ENCODE results near the gene SGK2. TPM values are rescaled to one million over a fixed set of nuclear protein-coding genes. Genes with fewer than 3 reads are reported as not detected.
A peak's percentile ranks its signal among the peaks of the same experiment; 100 is the strongest.

Gene SGK2
- total and polyA plus RNA-seq, 2 donors: 0.09 to 1.2 TPM

DNA sequence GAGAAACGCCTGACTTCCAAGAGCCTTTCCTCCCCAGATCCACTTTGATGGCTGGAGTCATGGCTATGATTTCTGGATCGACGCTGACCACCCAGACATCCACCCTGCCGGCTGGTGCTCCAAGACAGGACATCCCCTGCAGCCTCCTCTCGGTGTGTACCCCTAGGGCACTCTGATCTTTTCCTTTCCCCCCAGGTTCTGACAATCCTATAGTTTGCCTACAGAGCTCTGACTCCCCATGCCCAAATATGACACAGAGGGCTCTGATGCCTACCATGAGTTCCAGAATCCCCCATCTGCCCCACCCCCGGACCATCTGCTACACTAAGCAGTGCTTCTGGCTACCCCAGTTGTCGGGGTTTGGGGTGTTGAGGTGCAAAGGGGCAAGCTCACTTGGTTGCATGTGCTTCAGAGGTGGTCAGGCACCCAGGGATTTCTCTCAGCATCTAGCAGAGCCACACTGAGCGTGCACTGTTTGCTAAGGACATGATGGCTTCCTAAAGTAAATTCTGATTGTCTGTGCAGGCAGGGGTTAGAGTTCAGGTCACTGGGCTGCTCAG lies 24.0 kb upstream of the SGK2 start:
- H3K27me3 ChIP-seq (ENCODE audit: control insufficient read depth in 2 of 2, insufficient read depth in 1 of 2, low read length in 1 of 2): no peaks in the 10 kb centered on the region
- H3K4me1 ChIP-seq (ENCODE audit: control insufficient read depth in 2 of 2, insufficient read depth in 2 of 2, low read length in 2 of 2): no peaks in the 10 kb centered on the region
- DNase-seq (ENCODE audit: low read depth in 6 of 9, low spot score in 9 of 9): no peak
- no peak overlapping the region for H3K4me3 ChIP-seq (ENCODE audit: low read length in 2 of 2)
- H3K27ac ChIP-seq (ENCODE audit: low read depth in 1 of 2, low read length in 1 of 2): no peak overlapping the region
- no peaks in the 10 kb centered on the region for H3K9me3 ChIP-seq (ENCODE audit: control insufficient read depth in 2 of 2, insufficient read depth in 1 of 2, low read length in 1 of 2)
- H3K36me3 ChIP-seq (ENCODE audit: control insufficient read depth in 2 of 2, insufficient read depth in 2 of 2, low read length in 1 of 2): peaks cover 0 to 3% of the 10 kb centered on the region in 2 donors
- WGBS: 95% methylated on average over 8 of the region's 8 CpGs

DNA sequence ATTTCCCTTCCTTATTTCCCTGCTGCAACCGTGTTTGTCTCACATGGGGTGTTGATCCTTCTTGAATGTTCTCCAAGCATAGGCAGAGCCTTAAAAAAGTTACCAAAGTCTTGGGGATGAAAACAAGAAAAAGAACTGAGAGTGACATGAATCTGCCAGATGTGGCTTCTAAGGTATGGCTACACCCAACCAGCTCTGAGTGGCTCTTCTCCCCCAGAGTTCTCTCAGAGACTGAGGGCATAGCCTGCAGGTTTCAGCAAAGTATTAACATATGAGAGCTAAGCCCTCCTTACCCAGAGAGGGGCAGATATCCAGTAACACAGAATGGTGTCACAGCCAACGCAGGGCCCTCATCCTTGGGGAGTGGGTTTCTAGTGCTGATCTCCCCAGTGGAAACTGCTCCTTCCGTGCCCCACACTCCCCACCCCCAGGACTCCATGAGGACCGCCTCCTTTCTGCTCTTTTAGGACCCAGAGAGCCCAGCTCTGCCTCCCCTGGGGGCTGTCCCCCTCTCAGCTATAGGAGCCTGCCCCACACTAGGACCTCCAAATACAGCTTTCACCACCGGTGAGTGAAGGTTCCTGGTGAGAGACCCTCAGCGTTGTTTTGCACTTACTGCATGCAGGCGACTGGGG lies 23.3 kb upstream of the SGK2 start:
- no peak for DNase-seq (ENCODE audit: low read depth in 6 of 9, low spot score in 9 of 9)
- H3K27me3 ChIP-seq (ENCODE audit: control insufficient read depth in 2 of 2, insufficient read depth in 1 of 2, low read length in 1 of 2): no peaks in the 10 kb centered on the region
- H3K27ac ChIP-seq (ENCODE audit: low read depth in 1 of 2, low read length in 1 of 2): no peak overlapping the region
- H3K4me1 ChIP-seq (ENCODE audit: control insufficient read depth in 2 of 2, insufficient read depth in 2 of 2, low read length in 2 of 2): no peaks in the 10 kb centered on the region
- 94% methylated on average over 7 of the region's 7 CpGs for WGBS
- H3K9me3 ChIP-seq (ENCODE audit: control insufficient read depth in 2 of 2, insufficient read depth in 1 of 2, low read length in 1 of 2): no peaks in the 10 kb centered on the region
- no peaks in the 10 kb centered on the region for H3K36me3 ChIP-seq (ENCODE audit: control insufficient read depth in 2 of 2, insufficient read depth in 2 of 2, low read length in 1 of 2)
- no peak overlapping the region for H3K4me3 ChIP-seq (ENCODE audit: low read length in 2 of 2)

DNA sequence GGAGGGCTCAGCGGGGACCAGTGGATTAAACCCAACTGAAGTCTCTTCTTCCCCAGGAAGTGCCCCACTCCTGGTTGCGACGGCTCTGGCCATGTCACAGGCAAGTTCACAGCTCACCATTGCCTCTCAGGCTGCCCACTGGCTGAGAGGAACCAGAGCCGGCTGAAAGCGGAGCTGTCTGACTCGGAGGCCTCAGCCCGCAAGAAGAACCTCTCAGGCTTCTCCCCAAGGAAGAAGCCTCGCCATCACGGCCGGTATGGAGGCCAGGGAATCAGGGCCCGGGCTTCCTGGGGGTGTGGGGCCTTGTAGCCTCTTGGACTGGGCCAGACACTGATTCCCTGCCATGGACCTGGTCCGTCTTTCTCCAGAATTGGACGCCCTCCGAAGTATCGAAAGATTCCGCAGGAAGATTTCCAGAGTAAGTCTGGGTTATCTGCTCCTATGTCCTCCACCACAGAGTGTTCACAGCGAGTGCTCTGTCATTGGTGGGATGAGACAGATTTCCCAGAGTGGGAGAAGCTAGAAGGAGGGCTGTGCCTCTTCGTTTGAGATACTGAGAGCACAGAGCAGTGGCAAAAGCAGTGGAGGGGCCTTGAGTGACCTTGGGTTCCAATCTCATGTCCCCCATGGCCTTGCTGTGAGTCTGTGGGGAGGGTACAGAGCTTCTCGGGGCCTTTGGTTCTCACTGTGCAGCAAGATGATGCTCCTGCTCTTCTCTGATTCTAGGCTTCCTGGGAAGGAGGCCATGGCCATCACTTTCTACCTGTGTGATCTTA lies 22.6 kb upstream of the SGK2 start:
- Histone ChIP-seq H3K4me1 (ENCODE audit: control insufficient read depth in 2 of 2, insufficient read depth in 2 of 2, low read length in 2 of 2) (no peaks in the 10 kb centered on the region), H3K4me3 (ENCODE audit: low read length in 2 of 2) (no peak overlapping the region), H3K9me3 (ENCODE audit: control insufficient read depth in 2 of 2, insufficient read depth in 1 of 2, low read length in 1 of 2) (no peaks in the 10 kb centered on the region), H3K27ac (ENCODE audit: low read depth in 1 of 2, low read length in 1 of 2) (no peak overlapping the region), H3K27me3 (ENCODE audit: control insufficient read depth in 2 of 2, insufficient read depth in 1 of 2, low read length in 1 of 2) (no peaks in the 10 kb centered on the region), H3K36me3 (ENCODE audit: control insufficient read depth in 2 of 2, insufficient read depth in 2 of 2, low read length in 1 of 2) (no peaks in the 10 kb centered on the region)
- 95% methylated on average over 19 of the region's 19 CpGs for WGBS
- DNase-seq (ENCODE audit: low read depth in 6 of 9, low spot score in 9 of 9): no peak

DNA sequence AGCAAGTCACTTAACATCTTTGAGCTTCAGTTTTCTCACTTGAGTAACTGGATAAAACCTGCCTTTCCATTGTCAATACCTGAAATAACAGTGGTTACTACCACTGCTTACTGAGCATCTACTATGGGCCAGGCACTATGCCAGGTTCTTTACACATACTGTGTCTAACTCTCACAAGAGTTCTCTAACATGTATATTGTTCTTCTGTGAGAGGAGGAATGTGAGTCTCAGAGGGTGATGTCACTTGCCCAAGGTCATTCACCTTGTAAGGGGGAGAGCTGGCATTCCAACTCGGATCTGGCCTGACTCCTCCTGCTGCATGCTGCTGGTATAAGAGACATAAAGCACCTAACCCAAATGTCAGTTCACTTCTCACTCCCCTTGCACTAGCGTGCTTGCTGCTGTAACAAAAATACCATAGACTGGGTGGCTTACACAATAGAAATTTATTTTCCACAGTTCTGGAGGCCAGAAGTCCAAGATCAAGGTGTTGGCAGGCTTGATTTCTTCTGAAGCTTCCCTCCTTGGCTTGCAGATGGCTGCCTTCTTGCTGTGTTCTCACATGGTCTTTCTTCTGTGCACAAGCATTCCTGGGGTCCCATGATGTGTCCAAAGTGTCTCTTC lies 21.9 kb upstream of the SGK2 start:
- Histone ChIP-seq H3K36me3 (ENCODE audit: control insufficient read depth in 2 of 2, insufficient read depth in 2 of 2, low read length in 1 of 2) (no peaks in the 10 kb centered on the region), H3K4me1 (ENCODE audit: control insufficient read depth in 2 of 2, insufficient read depth in 2 of 2, low read length in 2 of 2) (no peaks in the 10 kb centered on the region), H3K4me3 (ENCODE audit: low read length in 2 of 2) (no peak overlapping the region), H3K27me3 (ENCODE audit: control insufficient read depth in 2 of 2, insufficient read depth in 1 of 2, low read length in 1 of 2) (no peaks in the 10 kb centered on the region), H3K9me3 (ENCODE audit: control insufficient read depth in 2 of 2, insufficient read depth in 1 of 2, low read length in 1 of 2) (no peaks in the 10 kb centered on the region), H3K27ac (ENCODE audit: low read depth in 1 of 2, low read length in 1 of 2) (no peak overlapping the region)
- WGBS: 94% methylated on average over 2 of the region's 2 CpGs
- no peak for DNase-seq (ENCODE audit: low read depth in 6 of 9, low spot score in 9 of 9)

DNA sequence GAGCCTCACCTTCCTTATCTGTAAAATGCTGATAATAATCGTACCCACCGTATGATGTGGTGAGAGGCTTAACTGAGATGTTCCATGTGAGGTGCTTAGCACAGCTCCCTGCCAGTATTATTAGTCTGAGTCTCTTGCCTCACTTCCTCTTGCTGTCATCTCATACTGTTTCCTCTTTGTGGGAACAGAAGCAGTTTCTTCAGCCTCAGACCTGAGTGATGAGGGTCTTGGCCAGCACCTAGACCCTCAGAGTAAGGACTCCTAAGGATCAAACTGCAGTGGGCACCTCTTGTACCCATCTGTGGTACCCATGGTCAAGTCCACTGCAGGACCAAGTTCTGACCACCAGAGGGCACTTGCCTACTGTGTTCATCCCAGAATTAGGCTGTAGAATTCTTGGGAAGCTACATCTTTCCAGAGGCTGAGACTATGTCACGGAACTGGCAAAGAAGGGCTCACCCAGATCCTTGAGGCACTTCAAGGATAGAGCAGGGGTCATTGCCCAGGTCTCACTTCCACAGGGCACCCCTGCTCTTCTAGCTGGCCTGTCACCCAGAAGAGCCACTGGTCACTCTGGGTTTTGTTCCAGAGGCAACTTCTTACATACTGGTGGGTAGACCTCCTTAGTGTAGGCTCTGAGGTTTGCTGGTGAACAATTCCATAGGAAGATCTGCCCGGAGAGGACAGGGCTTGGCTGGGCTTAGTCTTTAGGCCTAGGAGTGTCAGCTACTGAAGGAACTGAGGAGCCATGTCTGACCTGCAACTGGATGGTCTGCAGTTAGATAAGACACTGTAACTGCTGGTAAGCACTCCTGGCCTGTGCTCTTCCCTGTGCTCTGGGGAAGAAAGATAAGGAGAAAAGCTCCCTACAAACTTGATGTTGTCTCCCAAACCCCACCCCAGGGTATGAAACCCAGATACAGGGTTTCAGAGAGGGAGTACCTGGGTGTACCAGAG lies 20.6 kb upstream of the SGK2 start:
- Histone ChIP-seq H3K4me1 (ENCODE audit: control insufficient read depth in 2 of 2, insufficient read depth in 2 of 2, low read length in 2 of 2) (no peaks in the 10 kb centered on the region), H3K4me3 (ENCODE audit: low read length in 2 of 2) (no peak overlapping the region), H3K27ac (ENCODE audit: low read depth in 1 of 2, low read length in 1 of 2) (no peak overlapping the region), H3K27me3 (ENCODE audit: control insufficient read depth in 2 of 2, insufficient read depth in 1 of 2, low read length in 1 of 2) (no peaks in the 10 kb centered on the region), H3K9me3 (ENCODE audit: control insufficient read depth in 2 of 2, insufficient read depth in 1 of 2, low read length in 1 of 2) (no peaks in the 10 kb centered on the region), H3K36me3 (ENCODE audit: control insufficient read depth in 2 of 2, insufficient read depth in 2 of 2, low read length in 1 of 2) (no peaks in the 10 kb centered on the region)
- 53% methylated on average over 4 of the region's 4 CpGs for WGBS
- peak in 5 of 9 donors; percentile 18 to 44 (median 37) for DNase-seq (ENCODE audit: low read depth in 6 of 9, low spot score in 9 of 9)

DNA sequence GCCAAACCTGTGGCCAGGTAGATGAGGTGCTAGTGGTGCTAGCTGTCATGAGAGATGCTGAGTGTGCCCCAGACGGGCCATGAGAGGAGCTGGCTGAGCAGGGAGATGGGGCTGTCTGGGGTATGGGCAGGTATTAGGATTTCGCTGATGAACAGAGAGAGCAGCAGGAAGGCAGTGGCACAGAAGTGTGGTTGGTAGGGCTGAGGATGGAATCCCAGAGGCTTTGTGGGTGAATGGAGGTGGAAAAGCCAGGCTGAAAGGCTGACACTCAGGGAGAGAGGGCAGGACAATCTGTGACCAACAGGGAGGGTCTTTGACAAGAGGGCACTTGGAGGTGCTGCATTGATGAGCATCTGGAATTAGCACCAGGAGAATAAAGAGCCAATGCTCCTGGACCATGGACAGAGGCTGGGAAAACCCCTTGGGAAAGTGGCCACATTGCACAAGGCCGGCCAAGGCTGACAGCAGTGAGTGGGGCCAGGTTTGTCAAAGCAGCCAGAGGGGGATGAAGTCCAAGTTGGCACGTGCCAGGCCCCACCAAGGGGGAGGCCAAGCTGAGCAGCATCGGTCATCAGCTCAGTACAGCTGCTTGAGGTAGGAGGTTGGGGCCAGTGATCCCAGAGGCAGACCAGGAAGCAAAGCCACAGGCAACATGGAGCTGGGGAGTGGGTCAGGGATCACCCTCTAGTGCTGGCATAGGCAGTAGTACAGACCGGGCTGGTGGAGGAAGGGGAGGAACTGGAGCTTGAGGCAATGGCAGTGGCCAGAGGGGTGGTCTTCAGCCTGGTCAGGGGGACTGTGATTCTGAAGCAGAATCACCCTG lies 19.7 kb upstream of the SGK2 start:
- no peak for DNase-seq (ENCODE audit: low read depth in 6 of 9, low spot score in 9 of 9)
- Histone ChIP-seq H3K27ac (ENCODE audit: low read depth in 1 of 2, low read length in 1 of 2) (no peak overlapping the region), H3K9me3 (ENCODE audit: control insufficient read depth in 2 of 2, insufficient read depth in 1 of 2, low read length in 1 of 2) (no peaks in the 10 kb centered on the region), H3K36me3 (ENCODE audit: control insufficient read depth in 2 of 2, insufficient read depth in 2 of 2, low read length in 1 of 2) (no peaks in the 10 kb centered on the region), H3K27me3 (ENCODE audit: control insufficient read depth in 2 of 2, insufficient read depth in 1 of 2, low read length in 1 of 2) (no peaks in the 10 kb centered on the region), H3K4me3 (ENCODE audit: low read length in 2 of 2) (no peak overlapping the region), H3K4me1 (ENCODE audit: control insufficient read depth in 2 of 2, insufficient read depth in 2 of 2, low read length in 2 of 2) (no peaks in the 10 kb centered on the region)
- WGBS: 88% methylated on average over 6 of the region's 6 CpGs

DNA sequence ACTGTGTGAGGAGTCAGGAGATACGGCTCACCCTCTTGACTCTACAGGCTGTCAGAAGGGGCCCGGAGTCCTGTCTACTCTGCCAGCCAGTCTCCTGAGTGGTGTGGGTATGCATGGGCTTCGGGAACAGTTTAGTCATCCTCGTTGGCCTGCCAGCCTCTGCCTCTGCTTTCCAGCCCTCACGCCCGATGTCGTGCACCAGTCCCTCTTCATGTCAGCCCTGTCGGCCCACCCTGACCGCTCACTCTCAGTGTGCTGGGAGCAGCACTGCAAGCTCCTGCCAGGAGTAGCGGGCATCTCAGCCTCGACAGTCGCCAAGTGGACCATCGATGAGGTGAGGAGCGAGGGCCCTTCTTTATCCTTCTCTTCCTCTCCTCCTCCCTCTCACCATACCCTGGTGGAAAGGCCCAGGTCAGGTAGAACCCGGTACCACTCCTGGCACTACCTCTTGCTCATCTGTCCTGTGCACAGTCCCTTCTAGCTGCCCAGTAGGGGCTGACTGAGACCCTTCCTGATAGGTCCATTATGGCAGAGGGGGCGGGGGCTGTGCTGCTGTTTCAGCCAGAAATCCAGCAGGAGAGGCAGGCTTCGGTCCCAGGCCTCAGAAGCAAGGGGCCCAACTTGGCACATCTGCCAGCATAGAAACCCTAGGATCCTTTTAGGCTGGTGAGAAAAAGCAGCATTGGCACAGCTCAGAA lies 18.7 kb upstream of the SGK2 start:
- no peaks in the 10 kb centered on the region for H3K9me3 ChIP-seq (ENCODE audit: control insufficient read depth in 2 of 2, insufficient read depth in 1 of 2, low read length in 1 of 2)
- H3K36me3 ChIP-seq (ENCODE audit: control insufficient read depth in 2 of 2, insufficient read depth in 2 of 2, low read length in 1 of 2): no peaks in the 10 kb centered on the region
- H3K27me3 ChIP-seq (ENCODE audit: control insufficient read depth in 2 of 2, insufficient read depth in 1 of 2, low read length in 1 of 2): no peaks in the 10 kb centered on the region
- no peaks in the 10 kb centered on the region for H3K4me1 ChIP-seq (ENCODE audit: control insufficient read depth in 2 of 2, insufficient read depth in 2 of 2, low read length in 2 of 2)
- H3K4me3 ChIP-seq (ENCODE audit: low read length in 2 of 2): no peak overlapping the region
- no peak overlapping the region for H3K27ac ChIP-seq (ENCODE audit: low read depth in 1 of 2, low read length in 1 of 2)
- DNase-seq (ENCODE audit: low read depth in 6 of 9, low spot score in 9 of 9): no peak
- 94% methylated on average over 17 of the region's 17 CpGs for WGBS

DNA sequence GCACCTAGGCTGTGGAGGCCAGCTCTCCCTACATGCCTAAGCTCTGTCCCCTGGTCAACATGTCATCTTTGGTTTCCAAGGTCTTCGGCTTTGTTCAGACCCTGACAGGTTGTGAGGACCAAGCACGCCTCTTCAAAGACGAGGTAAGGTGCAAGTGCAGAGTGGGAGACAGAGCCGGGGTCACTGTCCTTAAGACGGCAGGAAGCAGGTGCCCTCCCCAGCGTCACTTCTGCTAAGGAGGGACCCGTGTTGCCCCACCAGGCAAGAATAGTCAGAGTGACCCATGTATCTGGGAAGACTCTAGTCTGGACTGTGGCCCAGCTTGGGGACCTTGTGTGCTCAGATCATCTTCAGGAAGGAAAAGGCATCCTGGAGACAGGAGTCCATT lies 18.2 kb upstream of the SGK2 start:
- 97% methylated on average over 7 of the region's 7 CpGs for WGBS
- H3K27ac ChIP-seq (ENCODE audit: low read depth in 1 of 2, low read length in 1 of 2): no peak overlapping the region
- DNase-seq (ENCODE audit: low read depth in 6 of 9, low spot score in 9 of 9): no peak
- H3K9me3 ChIP-seq (ENCODE audit: control insufficient read depth in 2 of 2, insufficient read depth in 1 of 2, low read length in 1 of 2): no peaks in the 10 kb centered on the region
- no peaks in the 10 kb centered on the region for H3K27me3 ChIP-seq (ENCODE audit: control insufficient read depth in 2 of 2, insufficient read depth in 1 of 2, low read length in 1 of 2)
- no peak overlapping the region for H3K4me3 ChIP-seq (ENCODE audit: low read length in 2 of 2)
- no peaks in the 10 kb centered on the region for H3K36me3 ChIP-seq (ENCODE audit: control insufficient read depth in 2 of 2, insufficient read depth in 2 of 2, low read length in 1 of 2)
- no peaks in the 10 kb centered on the region for H3K4me1 ChIP-seq (ENCODE audit: control insufficient read depth in 2 of 2, insufficient read depth in 2 of 2, low read length in 2 of 2)

All from thymus (tissue), 11 donors.